Nephron (organoid): ENCODE data around the gene PKLR.

Experiments used
- H3K27ac Mint-ChIP-seq, 3 experiments: 2 replicates each; pipeline ENCODE4 v1.8.0; 2020; ENCODE audit warnings: mixed read lengths in 3 of 3, mild to moderate bottlenecking in 2 of 3, moderate library complexity in 1 of 3
- H3K27me3 Mint-ChIP-seq: 2 replicates; pipeline ENCODE4 v1.8.0; 2021; ENCODE audit warnings: low read depth, mild to moderate bottlenecking, moderate library complexity, mixed read lengths
- H3K36me3 Mint-ChIP-seq: 2 replicates; pipeline ENCODE4 v1.8.0; 2020; ENCODE audit warnings: low read depth, mixed read lengths
- H3K4me1 Mint-ChIP-seq: 2 replicates; pipeline ENCODE4 v1.8.0; 2020; ENCODE audit warnings: mixed read lengths
- H3K4me3 Mint-ChIP-seq, 3 experiments: 2 replicates each; pipeline ENCODE4 v1.8.0; 2020; ENCODE audit warnings: mild to moderate bottlenecking in 3 of 3, mixed read lengths in 3 of 3, moderate library complexity in 2 of 3
- H3K9me3 Mint-ChIP-seq: 2 replicates; pipeline ENCODE4 v1.8.0; 2020; ENCODE audit warnings: mixed read lengths
- TF ChIP-seq, protein P1 (sequence below), 3 experiments: fragments of 200-600 bp; sonication (generic); IDR thresholded peaks; one replicate each; pipeline ENCODE4 v1.5.0; 2021; ENCODE audit warnings: antibody characterized with exemption in 3 of 3; ENCODE audit not compliant: unreplicated experiment in 3 of 3

Gene PKLR

GRCh38 chr1:155277902-155278688 lies 23.1 kb downstream of the PKLR start:
- Mint-ChIP-seq H3K9me3 (no peaks in the 10 kb centered on the region), H3K4me3 (peak overlapping the region; percentile 82 to 88 (median 84)), H3K4me1 (peaks cover 24% of the 10 kb centered on the region), H3K27ac (peak overlapping the region in 1 of 3 experiments; percentile 48), H3K36me3 (peaks cover 8% of the 10 kb centered on the region), H3K27me3 (no peaks in the 10 kb centered on the region)
- TF ChIP-seq, protein P1, sequence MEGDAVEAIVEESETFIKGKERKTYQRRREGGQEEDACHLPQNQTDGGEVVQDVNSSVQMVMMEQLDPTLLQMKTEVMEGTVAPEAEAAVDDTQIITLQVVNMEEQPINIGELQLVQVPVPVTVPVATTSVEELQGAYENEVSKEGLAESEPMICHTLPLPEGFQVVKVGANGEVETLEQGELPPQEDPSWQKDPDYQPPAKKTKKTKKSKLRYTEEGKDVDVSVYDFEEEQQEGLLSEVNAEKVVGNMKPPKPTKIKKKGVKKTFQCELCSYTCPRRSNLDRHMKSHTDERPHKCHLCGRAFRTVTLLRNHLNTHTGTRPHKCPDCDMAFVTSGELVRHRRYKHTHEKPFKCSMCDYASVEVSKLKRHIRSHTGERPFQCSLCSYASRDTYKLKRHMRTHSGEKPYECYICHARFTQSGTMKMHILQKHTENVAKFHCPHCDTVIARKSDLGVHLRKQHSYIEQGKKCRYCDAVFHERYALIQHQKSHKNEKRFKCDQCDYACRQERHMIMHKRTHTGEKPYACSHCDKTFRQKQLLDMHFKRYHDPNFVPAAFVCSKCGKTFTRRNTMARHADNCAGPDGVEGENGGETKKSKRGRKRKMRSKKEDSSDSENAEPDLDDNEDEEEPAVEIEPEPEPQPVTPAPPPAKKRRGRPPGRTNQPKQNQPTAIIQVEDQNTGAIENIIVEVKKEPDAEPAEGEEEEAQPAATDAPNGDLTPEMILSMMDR (IDR thresholded peaks at IDR 0.05; ENCODE audit: unreplicated experiment in 3 of 3) = peak in 2 of 3 experiments; percentile 37 to 38

DNA sequence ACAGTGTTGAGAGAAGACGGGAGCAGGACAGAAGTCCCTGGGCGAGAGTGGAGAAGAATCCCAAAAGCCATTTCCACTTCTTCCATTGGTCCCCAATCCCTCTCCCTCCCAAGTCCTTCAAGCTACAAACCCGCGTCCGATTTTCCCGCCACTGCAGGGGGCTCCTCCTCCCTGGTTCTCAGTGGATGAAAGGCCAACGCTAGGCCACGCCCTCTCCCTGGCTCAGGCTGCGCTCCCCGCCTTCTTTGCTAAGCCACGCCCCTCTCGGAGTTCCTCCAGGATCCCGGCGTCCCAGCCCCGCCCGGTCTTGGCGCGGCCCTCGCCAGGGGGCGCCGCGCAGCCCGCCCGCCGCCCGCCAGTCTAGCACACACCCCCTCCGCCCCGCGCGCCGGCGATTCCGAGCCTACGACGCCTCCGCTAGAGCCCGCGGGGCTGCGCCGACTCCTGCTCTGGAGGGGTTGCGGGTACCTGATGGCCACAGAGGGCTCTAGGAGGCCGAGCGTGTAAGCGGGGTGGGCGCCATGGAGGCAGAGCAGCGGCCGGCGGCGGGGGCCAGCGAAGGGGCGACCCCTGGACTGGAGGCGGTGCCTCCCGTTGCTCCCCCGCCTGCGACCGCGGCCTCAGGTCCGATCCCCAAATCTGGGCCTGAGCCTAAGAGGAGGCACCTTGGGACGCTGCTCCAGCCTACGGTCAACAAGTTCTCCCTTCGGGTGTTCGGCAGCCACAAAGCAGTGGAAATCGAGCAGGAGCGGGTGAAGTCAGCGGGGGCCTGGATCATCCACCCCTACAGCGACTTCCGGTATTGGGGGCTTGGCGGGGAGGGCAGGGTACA lies 24.0 kb downstream of the PKLR start, which contains the start of gene HCN3:
Gene HCN3, plus strand, starts transcription at position 394 of the 832 bp plus-strand sequence. Its CDS starts 128 bp downstream, at position 522.
- H3K9me3 Mint-ChIP-seq = no peaks in the 10 kb centered on the region
- H3K4me3 Mint-ChIP-seq = peak within 1 kb of the TSS; percentile 82 to 88 (median 84)

GRCh38 chr1:155273343-155274245 lies 27.6 kb downstream of the PKLR start, which contains the start of gene CLK2:
Gene CLK2 (minus strand): TSS chr1:155273504. CDS start chr1:155270977, 2,527 bp downstream.
- no peaks in the 10 kb centered on the region for H3K27me3 Mint-ChIP-seq
- TF ChIP-seq, protein P1 (IDR thresholded peaks at IDR 0.05; ENCODE audit: unreplicated experiment in 3 of 3) = no peak
- H3K4me3 Mint-ChIP-seq = peak within 1 kb of the TSS; percentile 92 to 95 (median 95)
- H3K36me3 Mint-ChIP-seq = peaks cover 31% of the 10 kb centered on the region
- H3K27ac Mint-ChIP-seq = peak within 1 kb of the TSS; percentile 85 to 98 (median 97)
- peaks cover 33% of the 10 kb centered on the region for H3K4me1 Mint-ChIP-seq
- H3K9me3 Mint-ChIP-seq = no peaks in the 10 kb centered on the region

More for the DNA sequence above, 24.0 kb downstream of the PKLR start, which contains the start of gene HCN3:
- Mint-ChIP-seq H3K4me1 (peaks cover 31% of the 10 kb centered on the region), H3K27me3 (no peaks in the 10 kb centered on the region), H3K36me3 (peaks cover 8% of the 10 kb centered on the region), H3K27ac (peak within 1 kb of the TSS; percentile 45 to 90 (median 87))
- TF ChIP-seq, protein P1 (IDR thresholded peaks at IDR 0.05; ENCODE audit: unreplicated experiment in 3 of 3) = peak; percentile 62 to 92 (median 74)

DNA sequence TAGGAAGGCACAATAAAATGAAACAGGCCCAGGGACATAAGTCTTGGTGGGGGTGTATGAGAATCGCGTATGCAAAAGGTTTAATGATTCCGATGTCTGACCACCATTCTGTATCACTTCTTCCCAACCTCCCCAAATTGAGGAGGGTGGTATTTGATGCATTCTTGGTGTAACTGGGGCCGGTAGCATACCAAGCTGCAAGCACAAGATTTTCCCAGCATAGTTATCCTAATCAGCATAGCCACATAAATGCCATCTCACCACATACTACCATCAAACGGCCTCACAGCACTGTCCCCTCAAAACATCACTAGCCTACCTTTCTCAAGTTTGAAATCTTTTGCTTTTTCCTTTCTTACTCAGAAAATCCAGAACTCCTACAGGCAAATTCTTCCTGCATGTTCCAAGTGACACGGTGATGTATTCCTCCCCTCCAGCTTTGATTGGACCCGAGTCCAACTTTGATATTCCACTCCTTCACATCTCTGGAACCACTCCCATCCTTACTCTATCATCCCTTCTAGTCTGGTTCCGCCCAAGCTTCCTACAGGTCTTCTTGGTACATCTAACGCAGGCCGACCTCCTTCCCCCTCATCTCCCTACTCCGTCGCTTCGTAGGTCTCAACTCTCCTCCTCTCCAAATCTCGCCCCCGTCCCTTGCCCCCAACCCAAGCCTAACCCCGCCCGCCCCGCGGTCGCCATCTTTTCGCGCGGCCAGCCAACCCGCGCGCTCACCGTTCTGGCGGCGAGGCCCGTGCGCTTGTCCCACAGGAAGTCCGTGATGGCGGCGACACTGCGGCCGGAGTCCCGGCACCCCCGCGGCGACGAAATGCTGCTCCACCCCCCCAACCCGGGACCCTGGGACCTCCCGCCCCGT lies 28.5 kb downstream of the PKLR start:
- peak overlapping the region; percentile 92 to 95 (median 94) for H3K4me3 Mint-ChIP-seq
- H3K27me3 Mint-ChIP-seq = no peaks in the 10 kb centered on the region
- H3K4me1 Mint-ChIP-seq = peaks cover 32% of the 10 kb centered on the region
- no peaks in the 10 kb centered on the region for H3K9me3 Mint-ChIP-seq
- H3K27ac Mint-ChIP-seq = peak overlapping the region; percentile 85 to 97 (median 93)
- peaks cover 35% of the 10 kb centered on the region for H3K36me3 Mint-ChIP-seq
- TF ChIP-seq, protein P1 (IDR thresholded peaks at IDR 0.05; ENCODE audit: unreplicated experiment in 3 of 3) = no peak
